GM06990 (cell line): ENCODE results near the gene BABAM2.
"Not testable (repeated sequence)": the region's sequence is repeated elsewhere in the genome, so short reads cannot be mapped to it uniquely, and the experiment has no call there.

Source experiments
- DNase-seq: peaks from one replicate; pipeline ENCODE4 v3.0.0-alpha.2; 2011; ENCODE audit not compliant: insufficient read length; ENCODE audit errors: extremely low read depth
- H3K27me3 ChIP-seq: replicated peaks from 2 replicates; pipeline ENCODE4 v1.6.0; 2011; ENCODE audit warnings: low read length; ENCODE audit not compliant: control insufficient read depth, insufficient read depth
- H3K36me3 ChIP-seq: 2 replicates; pipeline ENCODE4 v1.5.1; 2011; ENCODE audit warnings: low read length; ENCODE audit not compliant: control insufficient read depth, insufficient read depth
- H3K4me3 ChIP-seq: replicated peaks from 2 replicates; pipeline ENCODE4 v1.5.1; 2011; ENCODE audit warnings: low read depth, mild to moderate bottlenecking, control low read depth, low read length
- CTCF ChIP-seq: IDR thresholded peaks from 2 replicates; pipeline ENCODE4 v1.5.1; 2011; ENCODE audit warnings: low read length, control low read depth, mild to moderate bottlenecking, inconsistent platforms; ENCODE audit not compliant: insufficient read depth, poor library complexity, severe bottlenecking

BABAM2 gene

GRCh38 chr2:28247734-28248133 lies 357.2 kb downstream of the BABAM2 start:
- TF ChIP-seq CTCF: no peak

GRCh38 chr2:28248511-28248910 lies 358.0 kb downstream of the BABAM2 start:
- Histone ChIP-seq H3K27me3 (no peaks in the 10 kb centered on the region), H3K36me3 (no peaks in the 10 kb centered on the region; the same call in 1 of the 2 replicates), H3K4me3 (no peak overlapping the region)
- DNase-seq: no peak
- no peak for TF ChIP-seq CTCF

More at GRCh38 chr2:28247734-28248133, 357.2 kb downstream of the BABAM2 start:
- Histone ChIP-seq H3K4me3 (no peak overlapping the region), H3K27me3 (no peaks in the 10 kb centered on the region), H3K36me3 (no peaks in the 10 kb centered on the region; the same call in 1 of the 2 replicates)
- DNase-seq: no peak

- Histone ChIP-seq H3K36me3 (no peaks in the 10 kb centered on the region; the same call in 1 of the 2 replicates), H3K4me3 (no peak overlapping the region), H3K27me3 (no peaks in the 10 kb centered on the region)
- DNase-seq: no peak
- no peak for TF ChIP-seq CTCF
Observed at GRCh38 chr2:28250006-28250405, 359.5 kb downstream of the BABAM2 start.

DNA sequence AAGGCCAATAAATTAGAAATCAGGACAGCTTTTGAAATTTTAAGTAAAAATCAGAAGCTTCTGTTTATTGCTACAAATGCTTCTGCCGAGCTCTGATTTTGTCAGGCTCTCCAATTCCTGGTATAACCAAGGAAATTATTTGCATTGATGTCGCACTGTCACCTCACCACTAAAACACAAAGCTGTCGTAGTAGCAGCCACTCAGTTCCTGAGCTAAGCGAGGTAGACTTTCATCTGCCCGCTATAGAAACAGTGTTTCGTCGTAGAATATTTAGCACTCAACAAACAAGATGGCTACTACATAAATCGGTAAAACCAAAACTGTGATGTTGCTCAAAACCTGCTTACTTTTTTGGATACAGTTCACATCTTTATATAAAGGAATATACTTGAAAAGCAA lies 360.8 kb downstream of the BABAM2 start:
- no peak for DNase-seq
- Histone ChIP-seq H3K27me3 (no peaks in the 10 kb centered on the region), H3K4me3 (no peak overlapping the region), H3K36me3 (no peaks in the 10 kb centered on the region; the same call in 1 of the 2 replicates)
- TF ChIP-seq CTCF: no peak

GRCh38 chr2:28252311-28252710 lies 361.8 kb downstream of the BABAM2 start:
- TF ChIP-seq CTCF: no peak
- DNase-seq: peak; percentile 20
- no peaks in the 10 kb centered on the region for H3K27me3 ChIP-seq
- H3K4me3 ChIP-seq: no peak overlapping the region
- H3K36me3 ChIP-seq: no peaks in the 10 kb centered on the region; the same call in 1 of the 2 replicates

DNA sequence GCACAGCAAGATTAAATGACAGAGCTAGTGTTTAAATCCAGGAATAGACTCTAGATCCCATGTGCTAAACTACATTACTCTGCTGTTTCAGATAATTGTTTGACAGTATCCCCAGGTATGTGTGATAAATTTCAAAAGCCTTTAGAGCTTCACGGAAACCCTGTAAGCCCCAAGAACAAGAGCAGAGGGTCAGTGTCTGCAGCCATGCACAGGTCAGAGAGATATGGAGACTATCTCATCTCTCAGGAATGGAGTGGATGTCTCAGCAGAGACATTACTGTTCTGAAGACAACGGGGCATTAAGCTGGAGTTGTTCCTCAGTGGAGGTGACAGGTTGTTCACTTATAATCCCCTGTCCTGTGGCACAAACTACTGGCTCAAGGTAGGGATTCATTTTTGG lies 363.0 kb downstream of the BABAM2 start:
- Histone ChIP-seq H3K27me3 (no peaks in the 10 kb centered on the region), H3K36me3 (no peaks in the 10 kb centered on the region; the same call in 1 of the 2 replicates), H3K4me3 (no peak overlapping the region)
- DNase-seq: no peak
- no peak for TF ChIP-seq CTCF

DNA sequence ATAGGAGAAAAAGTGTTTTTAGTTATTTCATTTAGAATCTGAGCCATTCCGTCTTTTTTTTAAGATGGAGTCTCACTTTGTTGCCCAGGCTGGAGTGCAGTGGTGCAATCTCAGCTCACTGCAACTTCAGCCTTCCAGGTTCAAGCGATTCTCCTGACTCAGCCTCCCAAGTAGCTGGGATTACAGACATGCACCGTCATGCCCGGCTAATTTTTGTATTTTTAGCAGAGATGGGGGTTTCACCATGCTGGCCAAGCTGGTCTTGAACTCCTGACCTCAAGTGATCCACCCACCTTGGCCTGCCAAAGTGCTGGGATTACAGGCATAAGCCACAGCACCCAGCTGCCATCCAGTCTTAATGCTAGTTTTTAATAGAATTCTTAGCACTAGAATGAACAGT lies 364.7 kb downstream of the BABAM2 start:
- H3K36me3 ChIP-seq, H3K4me3 ChIP-seq, H3K27me3 ChIP-seq, DNase-seq: not testable (repeated sequence)
